HUES48 (cell line): ENCODE measurements around the gene DCST2.

Experiments
- H3K27ac ChIP-seq: one replicate; pipeline ENCODE4 v1.7.0; 2013; ENCODE audit warnings: low read depth, low read length, inconsistent platforms
- H3K27me3 ChIP-seq: 2 replicates; pipeline ENCODE4 v1.6.1; 2013; ENCODE audit warnings: mild to moderate bottlenecking, low read length; ENCODE audit not compliant: control insufficient read depth, insufficient read depth
- H3K36me3 ChIP-seq: 2 replicates; pipeline ENCODE4 v1.6.1; 2013; ENCODE audit warnings: low read length; ENCODE audit not compliant: control insufficient read depth, insufficient read depth
- H3K4me1 ChIP-seq: 2 replicates; pipeline ENCODE4 v1.6.1; 2013; ENCODE audit warnings: mild to moderate bottlenecking, low read length; ENCODE audit not compliant: control insufficient read depth, insufficient read depth
- H3K4me3 ChIP-seq: 2 replicates; pipeline ENCODE4 v1.5.1; 2013; ENCODE audit warnings: mild to moderate bottlenecking, low read depth, low read length
- H3K9ac ChIP-seq: 2 replicates; pipeline ENCODE4 v1.6.1; 2013; ENCODE audit warnings: mild to moderate bottlenecking, low read depth, low read length, moderate library complexity
- H3K9me3 ChIP-seq: 2 replicates; pipeline ENCODE4 v1.6.1; 2013; ENCODE audit warnings: low read length; ENCODE audit not compliant: control insufficient read depth, insufficient read depth

The DCST2 gene

GRCh38 chr1:155044365-155044764, 10.8 kb upstream of the DCST2 start:
- Histone ChIP-seq H3K9me3 (no peaks in the 10 kb centered on the region), H3K4me3 (no peak overlapping the region), H3K27me3 (no peaks in the 10 kb centered on the region), H3K4me1 (peaks cover 7% of the 10 kb centered on the region; the same call in 1 of the 2 replicates), H3K36me3 (no peaks in the 10 kb centered on the region), H3K9ac (no peak overlapping the region), H3K27ac (no peak overlapping the region)

GRCh38 chr1:155043793-155044192, 10.2 kb upstream of the DCST2 start:
- Histone ChIP-seq H3K27me3 (peaks cover 2% of the 10 kb centered on the region; the same call in 1 of the 2 replicates), H3K27ac (no peak overlapping the region), H3K4me3 (no peak overlapping the region), H3K9me3 (no peaks in the 10 kb centered on the region), H3K36me3 (no peaks in the 10 kb centered on the region), H3K9ac (no peak overlapping the region), H3K4me1 (peaks cover 7% of the 10 kb centered on the region; the same call in 1 of the 2 replicates)

GRCh38 chr1:155043301-155043702, 9.7 kb upstream of the DCST2 start:
- Histone ChIP-seq H3K36me3 (no peaks in the 10 kb centered on the region), H3K4me1 (peaks cover 7% of the 10 kb centered on the region; the same call in 1 of the 2 replicates), H3K4me3 (no peak overlapping the region)

GRCh38 chr1:155042789-155043188, 9.2 kb upstream of the DCST2 start:
- Histone ChIP-seq H3K27me3 (peaks cover 7% of the 10 kb centered on the region; the same call in 1 of the 2 replicates), H3K27ac (no peak overlapping the region), H3K4me3 (no peak overlapping the region), H3K36me3 (no peaks in the 10 kb centered on the region), H3K4me1 (peaks cover 7% of the 10 kb centered on the region; the same call in 1 of the 2 replicates), H3K9ac (no peak overlapping the region), H3K9me3 (no peaks in the 10 kb centered on the region)

More at GRCh38 chr1:155043301-155043702, 9.7 kb upstream of the DCST2 start:
- H3K27me3 ChIP-seq: peaks cover 6% of the 10 kb centered on the region; the same call in 1 of the 2 replicates
- no peak overlapping the region for H3K9ac ChIP-seq
- no peaks in the 10 kb centered on the region for H3K9me3 ChIP-seq
- H3K27ac ChIP-seq: no peak overlapping the region

GRCh38 chr1:155040358-155041093, 6.9 kb upstream of the DCST2 start:
- no peak overlapping the region for H3K4me3 ChIP-seq
- peaks cover 7% of the 10 kb centered on the region; the same call in 1 of the 2 replicates for H3K4me1 ChIP-seq
- H3K27me3 ChIP-seq: peaks cover 7% of the 10 kb centered on the region; the same call in 1 of the 2 replicates
- no peaks in the 10 kb centered on the region for H3K36me3 ChIP-seq
- no peaks in the 10 kb centered on the region for H3K9me3 ChIP-seq
- H3K9ac ChIP-seq: no peak overlapping the region
- H3K27ac ChIP-seq: no peak overlapping the region

- Histone ChIP-seq H3K9ac (no peak overlapping the region), H3K27ac (no peak overlapping the region), H3K4me3 (no peak overlapping the region), H3K36me3 (no peaks in the 10 kb centered on the region), H3K4me1 (no peaks in the 10 kb centered on the region), H3K27me3 (peaks cover 7% of the 10 kb centered on the region; the same call in 1 of the 2 replicates), H3K9me3 (no peaks in the 10 kb centered on the region)
These were observed 5.7 kb upstream of the DCST2 start for GRCh38 chr1:155039308-155039669.

- H3K36me3 ChIP-seq: no peaks in the 10 kb centered on the region
- H3K27ac ChIP-seq: no peak overlapping the region
- peaks cover 7% of the 10 kb centered on the region; the same call in 1 of the 2 replicates for H3K27me3 ChIP-seq
- no peak overlapping the region for H3K9ac ChIP-seq
- H3K9me3 ChIP-seq: no peaks in the 10 kb centered on the region
- no peaks in the 10 kb centered on the region for H3K4me1 ChIP-seq
- H3K4me3 ChIP-seq: no peak overlapping the region
These were observed 5.2 kb upstream of the DCST2 start for GRCh38 chr1:155038602-155039307.

GRCh38 chr1:155037851-155038441, 4.4 kb upstream of the DCST2 start:
- Histone ChIP-seq H3K4me3 (no peak overlapping the region), H3K36me3 (no peaks in the 10 kb centered on the region), H3K27me3 (peaks cover 7% of the 10 kb centered on the region; the same call in 1 of the 2 replicates), H3K4me1 (no peaks in the 10 kb centered on the region), H3K9ac (no peak overlapping the region), H3K9me3 (no peaks in the 10 kb centered on the region), H3K27ac (no peak overlapping the region)

GRCh38 chr1:155037043-155037442, 3.5 kb upstream of the DCST2 start:
- H3K4me3 ChIP-seq: no peak overlapping the region
- no peaks in the 10 kb centered on the region for H3K4me1 ChIP-seq
- no peaks in the 10 kb centered on the region for H3K9me3 ChIP-seq
- peaks cover 7% of the 10 kb centered on the region; the same call in 1 of the 2 replicates for H3K27me3 ChIP-seq
- H3K27ac ChIP-seq: no peak overlapping the region
- H3K36me3 ChIP-seq: no peaks in the 10 kb centered on the region
- H3K9ac ChIP-seq: no peak overlapping the region

GRCh38 chr1:155035936-155036335, 2.4 kb upstream of the DCST2 start:
- H3K36me3 ChIP-seq: no peaks in the 10 kb centered on the region
- H3K27ac ChIP-seq: no peak overlapping the region

More at GRCh38 chr1:155035936-155036335, 2.4 kb upstream of the DCST2 start:
- peaks cover 7% of the 10 kb centered on the region; the same call in 1 of the 2 replicates for H3K27me3 ChIP-seq
- H3K9me3 ChIP-seq: no peaks in the 10 kb centered on the region
- H3K9ac ChIP-seq: no peak overlapping the region
- H3K4me1 ChIP-seq: no peaks in the 10 kb centered on the region
- no peak overlapping the region for H3K4me3 ChIP-seq
